ENCODE results near the gene RAB7B. TPM values are rescaled to one million over a fixed set of nuclear protein-coding genes. Genes with fewer than 3 reads are reported as not detected.
A peak's percentile ranks its signal among the peaks of the same experiment; 100 is the strongest.

Gene RAB7B
- total RNA-seq, 1 experiment from 2014 or later, result 3.6 TPM

DNA sequence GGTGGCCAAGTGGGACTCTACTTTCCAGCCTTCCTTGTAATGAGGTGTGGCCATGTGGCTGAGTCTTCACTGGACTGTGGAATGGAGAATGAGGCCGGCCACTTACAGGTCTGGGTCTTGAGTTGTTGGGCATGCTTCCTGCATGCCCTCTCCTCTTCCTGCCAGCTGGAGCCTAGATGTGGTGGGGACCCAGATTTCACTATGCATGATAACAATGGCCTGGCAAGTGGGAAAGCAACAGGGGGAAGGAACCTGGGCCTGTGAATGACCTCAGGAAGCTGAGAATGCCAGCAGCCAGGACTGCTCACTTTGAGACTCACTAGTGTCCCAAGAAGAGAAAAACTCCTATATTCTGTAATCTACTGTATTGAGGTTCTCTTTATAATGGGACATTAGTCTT is 51.4 kb downstream of the RAB7B start:
- DNase-seq (ENCODE audit: unreplicated experiment), result no peak
- peaks cover 69% of the 10 kb centered on the region for H3K27me3 Mint-ChIP-seq (ENCODE audit: insufficient read depth, unreplicated experiment)
- H3K36me3 Mint-ChIP-seq (ENCODE audit: insufficient read depth, unreplicated experiment), result no peaks in the 10 kb centered on the region
- H3K4me1 Mint-ChIP-seq (ENCODE audit: insufficient read depth, unreplicated experiment), result peaks cover 66% of the 10 kb centered on the region
- no TSS peak for BruUV-seq (replicated peaks)
- intact Hi-C loops (cut with micrococcal nuclease), result loop anchor here (1.0 kb wide), 1 partner anchor 12 kb away; no protein-coding TSS in a partner anchor
- H3K4me3 Mint-ChIP-seq (ENCODE audit: unreplicated experiment), result no peak overlapping the region
- ChIA-PET POLR2A (interaction anchor here (0.5 to 5.9 kb wide), 13 partner anchors 9 to 458 kb away, joined by 3 to 88 read pairs (median 11); partner anchors contain the start of gene SLC41A1), CTCF (interaction anchor here (0.6 to 13.7 kb wide), 10 partner anchors 8 to 603 kb away, joined by 3 to 198 read pairs (median 5); no protein-coding TSS in a partner anchor)
- H3K9me3 Mint-ChIP-seq (ENCODE audit: unreplicated experiment), result no peaks in the 10 kb centered on the region
- TF ChIP-seq, protein P1, sequence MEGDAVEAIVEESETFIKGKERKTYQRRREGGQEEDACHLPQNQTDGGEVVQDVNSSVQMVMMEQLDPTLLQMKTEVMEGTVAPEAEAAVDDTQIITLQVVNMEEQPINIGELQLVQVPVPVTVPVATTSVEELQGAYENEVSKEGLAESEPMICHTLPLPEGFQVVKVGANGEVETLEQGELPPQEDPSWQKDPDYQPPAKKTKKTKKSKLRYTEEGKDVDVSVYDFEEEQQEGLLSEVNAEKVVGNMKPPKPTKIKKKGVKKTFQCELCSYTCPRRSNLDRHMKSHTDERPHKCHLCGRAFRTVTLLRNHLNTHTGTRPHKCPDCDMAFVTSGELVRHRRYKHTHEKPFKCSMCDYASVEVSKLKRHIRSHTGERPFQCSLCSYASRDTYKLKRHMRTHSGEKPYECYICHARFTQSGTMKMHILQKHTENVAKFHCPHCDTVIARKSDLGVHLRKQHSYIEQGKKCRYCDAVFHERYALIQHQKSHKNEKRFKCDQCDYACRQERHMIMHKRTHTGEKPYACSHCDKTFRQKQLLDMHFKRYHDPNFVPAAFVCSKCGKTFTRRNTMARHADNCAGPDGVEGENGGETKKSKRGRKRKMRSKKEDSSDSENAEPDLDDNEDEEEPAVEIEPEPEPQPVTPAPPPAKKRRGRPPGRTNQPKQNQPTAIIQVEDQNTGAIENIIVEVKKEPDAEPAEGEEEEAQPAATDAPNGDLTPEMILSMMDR (IDR thresholded peaks at IDR 0.05; ENCODE audit: unreplicated experiment), result no peak
- H3K27ac Mint-ChIP-seq (ENCODE audit: low read depth, unreplicated experiment), result no peak overlapping the region

DNA sequence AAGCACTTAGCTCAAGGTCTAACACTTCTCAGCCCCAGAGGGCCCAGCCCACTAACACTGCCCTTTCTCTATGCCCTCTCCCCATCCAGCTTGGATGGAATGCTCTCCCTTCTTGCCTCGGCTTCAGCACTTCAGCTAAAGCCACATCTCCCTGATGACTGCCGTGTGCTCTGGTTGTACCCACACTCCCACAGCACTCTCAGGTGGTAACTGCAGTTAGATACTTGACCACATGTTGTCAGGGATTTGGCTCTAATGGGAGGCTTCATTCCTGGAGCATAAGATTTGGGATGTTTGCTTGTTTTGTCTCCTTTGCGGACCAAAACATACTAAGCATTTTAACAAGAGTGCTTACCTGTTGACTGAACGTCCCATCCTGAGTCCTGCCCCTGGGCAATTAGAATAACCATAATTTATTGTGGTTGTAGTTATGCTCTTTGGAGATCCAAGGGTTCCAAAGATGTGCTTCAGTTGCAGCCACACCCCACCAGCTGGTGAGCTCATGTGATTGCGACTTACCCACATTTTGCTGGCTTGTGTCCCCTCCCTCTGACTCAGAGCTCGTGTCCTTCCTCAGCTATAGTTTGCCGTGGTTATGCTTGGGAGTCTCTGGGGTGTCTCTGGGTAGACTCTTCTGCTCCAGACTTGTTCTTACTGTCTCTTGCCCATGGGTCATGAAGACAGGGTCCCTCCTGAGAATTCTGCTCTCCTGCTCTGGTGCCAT is 52.2 kb downstream of the RAB7B start:
- intact Hi-C loops (cut with micrococcal nuclease), result loop anchor here (1.0 kb wide), 2 partner anchors 12 to 26 kb away; no protein-coding TSS in a partner anchor
- Mint-ChIP-seq H3K27me3 (ENCODE audit: insufficient read depth, unreplicated experiment) (peaks cover 68% of the 10 kb centered on the region), H3K9me3 (ENCODE audit: unreplicated experiment) (no peaks in the 10 kb centered on the region), H3K36me3 (ENCODE audit: insufficient read depth, unreplicated experiment) (no peaks in the 10 kb centered on the region), H3K4me3 (ENCODE audit: unreplicated experiment) (peak overlapping the region; percentile 7), H3K27ac (ENCODE audit: low read depth, unreplicated experiment) (peak overlapping the region; percentile 1), H3K4me1 (ENCODE audit: insufficient read depth, unreplicated experiment) (peaks cover 71% of the 10 kb centered on the region)
- TF ChIP-seq, protein P1 (IDR thresholded peaks at IDR 0.05; ENCODE audit: unreplicated experiment), result no peak
- DNase-seq (ENCODE audit: unreplicated experiment), result peak; percentile 90
- ChIA-PET CTCF (interaction anchor here (0.6 to 13.7 kb wide), 17 partner anchors 9 to 407 kb away, joined by 3 to 198 read pairs (median 5); no protein-coding TSS in a partner anchor), POLR2A (interaction anchor here (0.6 to 5.9 kb wide), 22 partner anchors 8 to 359 kb away, joined by 3 to 88 read pairs (median 5); partner anchors contain the start of gene SLC41A1)
- no TSS peak for BruUV-seq (replicated peaks)

DNA sequence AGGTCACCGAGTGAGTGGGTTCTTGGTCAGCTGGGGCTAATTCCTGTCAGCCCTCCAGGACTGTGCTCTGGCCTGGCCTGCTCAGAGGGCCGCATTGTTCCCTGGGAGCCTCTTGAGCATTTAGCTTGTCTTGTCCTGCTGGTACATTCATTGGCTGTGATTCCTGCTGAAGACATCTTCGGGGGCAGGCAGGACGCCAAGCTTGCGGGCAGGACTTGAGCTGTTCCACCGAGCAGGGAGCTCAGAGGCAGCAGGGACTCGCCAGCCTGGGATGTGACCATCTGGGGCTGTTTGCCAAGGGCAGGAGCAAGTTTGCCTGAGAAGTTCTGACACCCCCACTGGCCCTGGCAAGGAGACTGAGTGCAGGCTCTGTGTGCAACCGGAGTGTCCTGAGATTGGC is 52.9 kb downstream of the RAB7B start:
- Mint-ChIP-seq H3K36me3 (ENCODE audit: insufficient read depth, unreplicated experiment) (no peaks in the 10 kb centered on the region), H3K4me3 (ENCODE audit: unreplicated experiment) (peak overlapping the region; percentile 7), H3K27ac (ENCODE audit: low read depth, unreplicated experiment) (peak overlapping the region; percentile 1), H3K9me3 (ENCODE audit: unreplicated experiment) (no peaks in the 10 kb centered on the region), H3K4me1 (ENCODE audit: insufficient read depth, unreplicated experiment) (peaks cover 69% of the 10 kb centered on the region), H3K27me3 (ENCODE audit: insufficient read depth, unreplicated experiment) (peaks cover 68% of the 10 kb centered on the region)
- intact Hi-C loops (cut with micrococcal nuclease), result loop anchor here (1.0 kb wide), 1 partner anchor 27 kb away; no protein-coding TSS in a partner anchor
- BruUV-seq (replicated peaks), result no TSS peak
- CTCF ChIA-PET, result interaction anchor here (0.7 to 13.7 kb wide), 16 partner anchors 10 to 529 kb away, joined by 3 to 198 read pairs (median 6); no protein-coding TSS in a partner anchor
- DNase-seq (ENCODE audit: unreplicated experiment), result peak; percentile 98
- TF ChIP-seq, protein P1 (IDR thresholded peaks at IDR 0.05; ENCODE audit: unreplicated experiment), result no peak
- POLR2A ChIA-PET, result interaction anchor here (0.6 to 5.9 kb wide), 19 partner anchors 10 to 1033 kb away, joined by 3 to 88 read pairs (median 6); partner anchors contain the start of gene SLC41A1

DNA sequence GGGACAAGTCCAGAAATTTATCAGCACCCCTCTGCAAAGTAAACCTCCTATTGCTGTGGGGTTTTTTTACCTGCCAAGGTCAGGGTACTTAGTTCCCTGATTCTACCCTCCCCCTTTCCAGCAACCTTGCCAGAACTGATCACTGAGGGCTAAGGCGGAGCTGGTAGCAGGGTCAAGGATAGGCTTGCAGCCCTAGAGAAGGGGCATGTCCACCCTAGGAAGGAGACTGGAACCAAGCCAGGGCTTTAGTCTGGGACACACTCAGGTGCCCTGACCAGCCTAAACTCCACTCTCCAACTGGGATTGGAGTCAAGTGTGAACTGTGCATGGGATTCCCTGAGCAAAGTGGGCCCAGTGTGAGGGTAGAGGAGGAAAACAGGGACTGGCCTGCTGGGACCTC is 53.4 kb downstream of the RAB7B start:
- BruUV-seq (replicated peaks), result no TSS peak

More for the DNA sequence above, 53.4 kb downstream of the RAB7B start:
- H3K36me3 Mint-ChIP-seq (ENCODE audit: insufficient read depth, unreplicated experiment), result no peaks in the 10 kb centered on the region
- POLR2A ChIA-PET, result interaction anchor here (0.6 to 5.9 kb wide), 13 partner anchors 10 to 1033 kb away, joined by 3 to 88 read pairs (median 6); partner anchors contain the start of gene SLC41A1
- intact Hi-C loops (cut with micrococcal nuclease), result loop anchor here (1.0 kb wide), 1 partner anchor 28 kb away; no protein-coding TSS in a partner anchor
- CTCF ChIA-PET, result interaction anchor here (0.7 to 13.7 kb wide), 14 partner anchors 11 to 530 kb away, joined by 3 to 198 read pairs (median 6); no protein-coding TSS in a partner anchor
- peak overlapping the region; percentile 1 for H3K27ac Mint-ChIP-seq (ENCODE audit: low read depth, unreplicated experiment)
- DNase-seq (ENCODE audit: unreplicated experiment), result peak; percentile 49
- H3K27me3 Mint-ChIP-seq (ENCODE audit: insufficient read depth, unreplicated experiment), result peaks cover 68% of the 10 kb centered on the region
- H3K9me3 Mint-ChIP-seq (ENCODE audit: unreplicated experiment), result no peaks in the 10 kb centered on the region
- no peak overlapping the region for H3K4me3 Mint-ChIP-seq (ENCODE audit: unreplicated experiment)
- peaks cover 67% of the 10 kb centered on the region for H3K4me1 Mint-ChIP-seq (ENCODE audit: insufficient read depth, unreplicated experiment)
- TF ChIP-seq, protein P1 (IDR thresholded peaks at IDR 0.05; ENCODE audit: unreplicated experiment), result no peak
